ENCODE data around the gene ST8SIA5.

The ST8SIA5 gene

GRCh38 chr18:46672062-46672970 is 84.5 kb downstream of the ST8SIA5 start:
- no peak for DNase-seq (ENCODE audit: low read depth in 2 of 2)

DNA sequence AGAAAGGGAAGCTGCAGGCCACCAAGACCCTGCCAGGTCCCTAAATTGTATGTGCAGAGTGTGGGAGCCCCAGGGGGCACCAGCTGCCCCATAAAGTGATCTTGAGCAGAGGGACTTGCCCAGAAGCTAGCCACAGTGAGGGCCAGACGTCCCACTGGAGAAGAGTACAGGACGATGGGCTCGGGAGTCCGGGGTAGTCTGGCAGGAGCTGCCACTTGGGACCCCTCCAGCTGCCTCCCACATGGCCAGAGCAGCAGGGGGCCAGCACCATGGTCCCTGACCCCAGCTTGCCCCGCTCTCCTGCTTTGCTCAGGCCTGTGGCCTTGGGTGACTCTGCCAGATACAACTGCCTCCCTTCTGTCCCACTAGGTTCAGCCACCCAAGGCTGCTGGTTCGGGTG is 88.2 kb downstream of the ST8SIA5 start:
- DNase-seq (ENCODE audit: low read depth in 2 of 2), result no peak

DNA sequence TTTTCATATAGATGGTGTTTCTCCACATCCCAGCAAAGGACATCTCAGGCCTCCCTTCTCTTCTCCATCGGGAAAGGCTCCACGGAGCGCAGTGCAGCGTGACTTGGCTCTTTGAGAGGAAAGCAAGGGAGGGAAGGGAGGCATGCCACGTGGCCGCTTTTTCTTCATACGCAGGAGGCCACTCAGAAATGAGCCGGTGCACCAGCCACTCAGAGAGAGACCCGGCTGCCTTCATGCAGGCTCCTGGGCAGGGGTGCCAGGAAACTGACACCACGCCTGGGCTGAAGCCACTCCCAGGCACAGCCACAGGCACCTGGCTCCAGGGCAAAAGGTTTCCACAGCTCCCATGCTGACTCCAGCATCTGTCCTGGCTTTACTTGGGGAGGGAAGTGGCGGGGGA is 88.7 kb downstream of the ST8SIA5 start:
- no peak for DNase-seq (ENCODE audit: low read depth in 2 of 2)

GRCh38 chr18:46663539-46663938 is 93.3 kb downstream of the ST8SIA5 start:
- DNase-seq (ENCODE audit: low read depth in 2 of 2), result no peak

- DNase-seq (ENCODE audit: low read depth in 2 of 2), result no peak
Observed at GRCh38 chr18:46660957-46661749, 95.7 kb downstream of the ST8SIA5 start.

DNA sequence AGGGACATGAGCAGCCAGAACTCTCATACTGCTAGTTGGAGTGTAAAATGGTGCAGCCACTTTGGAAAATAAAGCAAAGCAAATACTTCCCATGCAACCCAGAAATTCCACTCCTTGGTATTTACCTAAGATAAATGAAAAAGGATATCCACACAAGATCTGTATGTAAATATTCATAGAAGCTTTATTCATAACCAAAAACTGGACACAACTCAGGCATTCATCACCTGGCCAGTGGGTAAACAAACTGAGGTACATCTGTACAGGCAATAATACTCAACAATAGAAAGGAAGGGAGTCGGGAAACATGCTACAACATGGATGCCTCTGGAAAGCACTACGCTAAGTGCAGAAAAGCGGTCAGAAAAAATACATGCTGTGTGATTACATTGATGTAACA is 97.4 kb downstream of the ST8SIA5 start:
- no peak for DNase-seq (ENCODE audit: low read depth in 2 of 2)

- DNase-seq (ENCODE audit: low read depth in 2 of 2), result no peak
Observed at GRCh38 chr18:46657115-46657955, 99.5 kb downstream of the ST8SIA5 start, which contains the start of gene LOXHD1. LOXHD1 (minus strand) TSS chr18:46657220; CDS start chr18:46657033, 187 bp downstream.

DNA sequence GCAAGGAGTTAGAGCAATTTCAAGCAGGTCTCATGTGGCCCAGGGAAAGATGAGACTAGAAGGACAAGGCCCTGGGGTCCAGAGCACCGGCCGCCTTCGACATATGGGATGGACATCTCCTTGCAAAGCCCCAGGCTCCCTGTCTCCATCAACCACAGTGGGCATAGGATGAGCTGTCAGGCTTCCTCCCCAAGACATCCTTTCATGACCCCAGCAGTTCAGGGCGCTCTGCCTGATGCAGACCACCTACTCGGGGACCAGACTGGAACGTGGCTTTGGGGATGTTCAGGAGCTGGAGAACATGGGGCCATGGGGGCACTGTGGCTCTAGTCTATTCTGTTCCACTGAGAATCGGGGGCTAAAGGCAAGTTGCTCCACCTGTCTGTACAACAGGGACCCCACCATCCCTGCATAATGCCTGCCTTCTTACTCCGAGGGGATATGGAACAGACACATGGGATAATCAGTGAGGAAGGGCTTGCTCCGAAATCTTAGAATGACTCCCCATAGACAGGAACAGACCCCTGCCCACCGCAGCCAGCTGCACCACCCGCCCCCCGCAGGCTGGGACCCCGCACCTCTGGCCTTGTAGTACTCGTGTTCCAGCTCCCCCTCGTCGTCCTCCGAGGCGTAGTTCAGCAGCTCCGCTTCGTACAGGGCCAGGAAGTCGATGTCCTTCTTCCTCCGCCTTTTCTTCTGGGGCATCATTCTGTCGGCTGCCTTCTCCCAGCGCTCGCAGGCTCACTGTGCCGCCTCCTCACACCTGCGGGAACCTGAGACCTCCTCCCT is 100.3 kb downstream of the ST8SIA5 start:
- DNase-seq (ENCODE audit: low read depth in 2 of 2), result no peak

DNA sequence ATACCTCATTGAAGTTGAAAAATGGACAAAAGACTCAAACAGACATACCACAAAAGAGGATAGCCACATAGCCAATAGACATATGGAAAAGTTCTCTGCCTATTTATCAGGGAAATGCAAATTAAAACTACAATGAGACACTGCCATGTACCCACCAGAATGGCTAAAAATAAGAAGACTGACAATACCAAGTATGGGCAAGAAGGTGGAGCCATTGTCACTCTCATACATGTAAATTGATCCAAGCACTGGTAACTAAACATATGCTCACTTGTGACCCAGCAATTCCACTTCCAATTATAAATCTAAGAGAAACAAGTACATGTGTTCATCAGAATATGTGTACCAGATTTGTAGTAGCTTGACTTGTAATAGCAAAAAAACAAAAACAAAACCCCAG is 104.5 kb downstream of the ST8SIA5 start:
- DNase-seq (ENCODE audit: low read depth in 2 of 2), result no peak

DNA sequence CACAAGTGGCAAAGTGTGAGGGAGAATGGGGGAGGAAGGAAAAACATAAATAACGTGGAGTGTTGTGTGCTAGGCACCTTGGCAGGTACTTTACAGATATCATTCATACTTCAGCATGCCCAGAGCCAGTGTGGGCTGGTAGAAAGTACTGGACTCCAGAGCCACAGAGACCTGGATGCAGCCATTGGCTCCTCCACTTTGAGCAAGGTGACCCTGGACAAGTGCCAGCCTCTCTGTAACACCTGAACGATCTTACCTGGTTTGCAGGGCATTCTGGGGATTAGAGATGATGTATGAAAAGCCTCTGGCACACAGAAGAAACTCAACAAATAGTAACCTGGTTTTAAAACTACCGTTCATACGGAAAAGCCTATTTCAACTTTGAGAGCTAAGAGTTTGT is 106.2 kb downstream of the ST8SIA5 start:
- DNase-seq (ENCODE audit: low read depth in 2 of 2), result no peak

DNA sequence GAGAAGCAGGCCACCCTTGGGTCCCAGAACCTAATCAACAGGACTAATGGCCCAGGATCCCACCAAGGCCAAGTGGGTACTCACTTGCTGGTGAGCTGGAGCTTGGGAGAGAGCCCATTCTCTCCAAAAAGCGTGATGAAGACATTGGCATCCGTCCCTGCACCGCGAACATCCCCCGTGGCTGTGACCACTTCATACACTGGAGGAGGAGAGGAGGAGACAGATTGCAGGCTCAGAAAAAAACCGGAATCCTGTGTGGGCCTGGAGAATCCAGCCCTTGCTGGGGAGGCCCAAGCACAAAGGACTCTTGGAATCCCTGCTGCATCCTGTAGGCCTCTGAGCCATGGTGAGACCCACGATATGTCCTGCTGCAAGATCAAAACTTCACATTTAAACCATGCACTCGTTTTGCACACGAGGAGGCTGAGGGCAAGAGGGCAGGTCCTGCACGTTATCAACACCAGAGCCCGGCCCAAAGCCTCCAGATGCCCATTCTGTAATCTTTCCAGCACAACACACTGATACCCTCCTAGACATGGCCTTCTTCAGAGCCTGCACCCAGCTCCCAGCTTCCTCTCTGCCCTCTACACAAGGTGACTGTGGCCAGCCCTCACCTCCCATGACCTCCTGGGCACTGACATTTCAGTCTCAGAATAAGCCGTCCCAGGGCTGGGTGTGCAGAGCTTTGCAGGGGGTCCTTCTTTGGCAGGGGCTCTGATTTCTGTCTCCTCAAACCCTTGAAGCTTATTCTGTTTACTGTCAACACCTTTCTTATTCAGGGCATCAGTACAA is 107.6 kb downstream of the ST8SIA5 start:
- no peak for DNase-seq (ENCODE audit: low read depth in 2 of 2)

DNA sequence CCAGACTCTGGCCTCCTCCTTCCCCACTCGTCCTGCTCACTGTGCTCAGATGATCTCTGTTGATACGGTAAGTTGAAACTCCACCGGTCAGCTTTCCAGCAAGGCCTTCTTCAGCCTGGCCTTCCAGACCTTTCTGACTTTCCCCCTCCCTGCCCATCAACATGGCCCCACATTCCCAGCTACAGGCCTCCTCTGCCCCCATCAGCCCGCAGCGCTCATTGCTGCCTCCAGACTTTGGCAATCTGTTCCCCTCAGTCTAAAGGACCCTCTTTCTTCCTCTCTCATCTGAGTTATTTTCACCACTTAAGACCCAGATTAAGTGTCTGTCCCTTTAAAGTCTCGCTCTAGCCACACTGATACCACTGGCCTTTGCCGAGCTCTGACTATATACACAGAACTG is 110.4 kb downstream of the ST8SIA5 start:
- no peak for DNase-seq (ENCODE audit: low read depth in 2 of 2)

GRCh38 chr18:46642561-46642960 is 114.3 kb downstream of the ST8SIA5 start:
- DNase-seq (ENCODE audit: low read depth in 2 of 2), result no peak

- DNase-seq (ENCODE audit: low read depth in 2 of 2), result no peak
Observed at GRCh38 chr18:46641917-46642316, 114.9 kb downstream of the ST8SIA5 start.

DNA sequence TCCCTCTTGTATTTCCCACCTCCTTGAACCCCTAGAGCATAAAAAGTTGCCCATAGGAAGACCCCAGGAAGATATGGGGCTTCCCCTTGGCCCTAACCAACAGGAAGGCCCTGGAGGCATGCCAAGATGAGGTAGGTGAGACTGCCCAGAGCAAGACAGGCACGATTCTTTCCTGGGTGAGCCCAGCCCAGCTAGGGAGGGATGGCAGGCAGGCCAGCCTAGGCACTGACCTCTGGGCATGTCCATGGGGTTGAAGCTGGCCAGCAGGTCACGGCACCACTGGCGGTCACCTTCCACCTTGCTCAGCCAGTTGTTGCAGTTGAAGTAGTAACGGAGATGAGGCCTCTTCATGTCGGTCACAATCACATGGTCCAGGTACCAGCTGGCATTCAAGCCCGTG is 117.5 kb downstream of the ST8SIA5 start:
- DNase-seq (ENCODE audit: low read depth in 2 of 2), result no peak

DNA sequence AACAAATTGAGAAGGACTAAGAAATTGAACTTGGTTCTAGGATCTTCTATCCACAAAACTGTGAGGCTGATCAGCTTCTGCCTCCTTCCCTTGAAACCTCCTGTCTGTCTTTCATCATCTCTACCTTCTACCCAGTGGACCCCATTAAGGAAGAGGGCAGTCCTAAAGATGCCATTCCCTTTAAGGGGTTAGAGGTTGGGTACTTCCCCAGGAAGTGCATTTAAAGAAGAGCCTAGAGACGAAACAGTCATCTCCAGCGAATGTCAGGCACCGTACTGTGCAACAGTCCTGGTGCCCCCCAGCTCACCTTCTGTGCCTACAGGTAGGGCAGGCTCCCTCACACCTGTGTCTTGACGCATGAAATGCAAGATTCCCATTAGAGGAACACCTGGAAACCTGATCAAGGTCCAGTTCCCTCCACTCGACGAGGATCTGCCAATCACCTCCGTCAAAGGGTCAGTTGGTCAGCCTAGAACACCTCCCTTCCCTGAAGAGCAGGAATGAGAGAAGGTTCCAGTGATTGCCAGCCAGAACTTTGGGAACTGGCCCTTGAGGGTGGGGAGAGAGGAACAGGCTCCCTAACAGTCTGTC is 120.7 kb downstream of the ST8SIA5 start:
- DNase-seq (ENCODE audit: low read depth in 2 of 2), result no peak

DNA sequence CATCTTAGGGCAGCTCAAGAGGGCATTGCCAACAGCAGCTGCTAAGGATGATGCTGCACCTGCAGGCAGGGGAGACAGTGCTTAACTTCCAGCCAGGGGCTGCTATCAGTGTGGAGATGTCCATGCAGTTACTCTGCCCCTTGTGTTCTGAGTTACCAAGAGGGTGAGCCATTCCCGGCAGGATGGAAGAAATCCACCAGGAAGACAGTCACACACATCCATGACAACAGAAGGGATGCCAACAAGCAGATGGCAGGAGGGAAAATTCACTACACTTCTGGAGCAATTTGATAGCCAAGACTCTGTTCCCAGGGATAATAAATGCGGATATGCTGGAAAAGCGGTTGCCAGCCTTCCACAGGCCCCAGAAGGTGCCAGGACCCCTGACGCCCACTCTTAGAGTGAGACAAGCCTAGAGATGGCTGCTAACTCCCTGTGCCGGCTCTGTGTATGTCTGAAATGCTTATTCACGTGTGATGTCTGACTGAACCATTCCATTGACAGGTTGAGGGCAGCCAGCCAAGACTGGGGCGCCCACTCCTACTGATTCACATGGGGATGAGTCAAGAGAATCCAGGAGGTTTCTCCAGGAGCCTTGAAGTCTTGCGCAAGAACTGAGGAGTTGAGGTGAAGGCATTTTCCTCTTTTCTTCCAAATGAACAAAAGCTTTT is 124.3 kb downstream of the ST8SIA5 start:
- DNase-seq (ENCODE audit: low read depth in 2 of 2), result no peak

DNA sequence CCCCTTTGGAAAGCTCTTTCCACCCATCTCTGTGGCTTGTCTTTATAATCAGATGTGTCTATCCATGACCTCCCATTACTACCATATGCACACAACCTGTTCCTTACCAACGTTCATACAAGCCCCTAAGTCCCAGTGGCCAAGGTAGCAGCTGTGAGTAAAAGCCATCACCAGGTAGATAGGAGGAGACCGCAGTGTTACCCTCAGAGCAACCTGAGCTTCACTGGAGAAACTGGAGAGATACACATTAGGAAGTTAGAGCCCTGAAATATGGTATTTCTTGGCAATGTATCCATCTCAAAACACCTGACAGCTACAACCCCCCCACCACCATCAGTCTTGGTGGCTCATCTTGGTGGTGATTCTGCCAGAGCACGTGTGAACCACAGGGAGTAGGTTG is 125.9 kb downstream of the ST8SIA5 start:
- no peak for DNase-seq (ENCODE audit: low read depth in 2 of 2)

GRCh38 chr18:46630160-46630559 is 126.7 kb downstream of the ST8SIA5 start:
- no peak for DNase-seq (ENCODE audit: low read depth in 2 of 2)

All from fibroblast of skin of left biceps (primary cell).